C4-2B (cell line): ENCODE data around the gene TYRP1.
"Not testable (repeated sequence)": the region's sequence is repeated elsewhere in the genome, so short reads cannot be mapped to it uniquely, and the experiment has no call there.

Experiments used
- ZFX ChIP-seq: fragments of 450-650 bp; IDR thresholded peaks from 2 replicates; pipeline ENCODE4 v1.6.1; 2017
- TF ChIP-seq, protein P1 (sequence below): fragments of 450-650 bp; conservative IDR thresholded peaks from 2 replicates; pipeline ENCODE4 v1.5.1; 2017; ENCODE audit warnings: mild to moderate bottlenecking

DNA sequence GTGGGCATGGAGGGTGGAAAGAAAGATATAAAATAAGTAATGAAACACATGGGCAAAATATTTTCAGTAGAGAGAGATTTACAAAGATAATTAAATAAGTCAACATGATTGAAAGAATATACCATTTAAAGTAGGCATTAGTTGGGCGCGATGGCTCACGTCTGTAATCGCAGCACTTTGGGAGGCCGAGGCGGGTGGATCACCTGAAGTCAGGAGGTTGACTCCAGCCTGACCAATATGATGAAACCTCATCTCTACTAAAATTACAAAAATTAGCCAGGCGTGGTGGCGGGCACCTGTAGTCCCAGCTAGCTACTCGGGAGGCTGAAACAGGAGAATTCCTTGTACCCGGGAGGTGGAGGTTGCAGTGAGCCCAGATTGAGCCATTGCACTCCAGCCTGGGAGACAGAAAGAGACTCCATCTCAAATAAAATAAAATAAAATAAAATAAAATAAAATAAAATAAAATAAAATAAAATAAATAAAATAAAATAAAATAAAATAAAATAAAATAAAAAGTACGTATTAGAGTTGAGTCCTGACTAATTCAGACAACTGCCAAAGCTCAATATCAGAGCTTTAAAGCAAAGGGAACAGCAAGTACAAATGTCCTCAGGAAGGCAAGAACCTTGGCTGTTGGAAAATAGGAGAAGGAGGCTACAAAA lies 15.6 kb upstream of the TYRP1 start:
- TF ChIP-seq, protein P1, sequence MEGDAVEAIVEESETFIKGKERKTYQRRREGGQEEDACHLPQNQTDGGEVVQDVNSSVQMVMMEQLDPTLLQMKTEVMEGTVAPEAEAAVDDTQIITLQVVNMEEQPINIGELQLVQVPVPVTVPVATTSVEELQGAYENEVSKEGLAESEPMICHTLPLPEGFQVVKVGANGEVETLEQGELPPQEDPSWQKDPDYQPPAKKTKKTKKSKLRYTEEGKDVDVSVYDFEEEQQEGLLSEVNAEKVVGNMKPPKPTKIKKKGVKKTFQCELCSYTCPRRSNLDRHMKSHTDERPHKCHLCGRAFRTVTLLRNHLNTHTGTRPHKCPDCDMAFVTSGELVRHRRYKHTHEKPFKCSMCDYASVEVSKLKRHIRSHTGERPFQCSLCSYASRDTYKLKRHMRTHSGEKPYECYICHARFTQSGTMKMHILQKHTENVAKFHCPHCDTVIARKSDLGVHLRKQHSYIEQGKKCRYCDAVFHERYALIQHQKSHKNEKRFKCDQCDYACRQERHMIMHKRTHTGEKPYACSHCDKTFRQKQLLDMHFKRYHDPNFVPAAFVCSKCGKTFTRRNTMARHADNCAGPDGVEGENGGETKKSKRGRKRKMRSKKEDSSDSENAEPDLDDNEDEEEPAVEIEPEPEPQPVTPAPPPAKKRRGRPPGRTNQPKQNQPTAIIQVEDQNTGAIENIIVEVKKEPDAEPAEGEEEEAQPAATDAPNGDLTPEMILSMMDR = not testable (repeated sequence)
- not testable (repeated sequence) for TF ChIP-seq ZFX
